HG02759 (cell line): ENCODE data around the gene PAQR6.

ENCODE experiments used
- ATAC-seq: cut with Tn5 transposase; IDR thresholded peaks from one replicate; pipeline ENCODE4 v1.9.1; 2021; ENCODE audit warnings: mild to moderate bottlenecking, moderate library complexity; ENCODE audit not compliant: unreplicated experiment

The PAQR6 gene

GRCh38 chr1:156200044-156200443, 47.8 kb downstream of the PAQR6 start:
- no peak for ATAC-seq

GRCh38 chr1:156198831-156199349, 49.0 kb downstream of the PAQR6 start:
- no peak for ATAC-seq

GRCh38 chr1:156196445-156196844, 51.4 kb downstream of the PAQR6 start:
- ATAC-seq, result no peak

GRCh38 chr1:156195853-156196252, 52.0 kb downstream of the PAQR6 start:
- ATAC-seq, result no peak

- no peak for ATAC-seq
Observed at GRCh38 chr1:156194300-156194652, 53.6 kb downstream of the PAQR6 start.

GRCh38 chr1:156193488-156194299, 54.2 kb downstream of the PAQR6 start, which contains the start of gene SLC25A44:
SLC25A44 (plus strand) TSS chr1:156194104; CDS start chr1:156199848, 5,744 bp downstream.
- peak; percentile 96 for ATAC-seq
